Keratinocyte (primary cell): ENCODE measurements around the gene ZNRF4.

Source experiments
- EZH2 ChIP-seq: IDR thresholded peaks from one replicate; pipeline ENCODE4 v1.6.1; 2012; ENCODE audit warnings: inconsistent platforms, mild to moderate bottlenecking, low read length, moderate library complexity
- TF ChIP-seq, protein P1 (sequence below), 3 experiments: IDR thresholded peaks in 1 of 3; conservative IDR thresholded peaks in 1 of 3; optimal IDR thresholded peaks in 1 of 3; 2 replicates in 2 of 3; 3 replicates in 1 of 3; pipeline versions ENCODE3 to v1.5.1; 2011; ENCODE audit warnings: low read length in 3 of 3, mild to moderate bottlenecking in 3 of 3, moderate library complexity in 2 of 3, control low read depth in 1 of 3, inconsistent platforms in 1 of 3; ENCODE audit not compliant: insufficient read depth in 2 of 3; ENCODE audit errors: extremely low read depth in 1 of 3

DNA sequence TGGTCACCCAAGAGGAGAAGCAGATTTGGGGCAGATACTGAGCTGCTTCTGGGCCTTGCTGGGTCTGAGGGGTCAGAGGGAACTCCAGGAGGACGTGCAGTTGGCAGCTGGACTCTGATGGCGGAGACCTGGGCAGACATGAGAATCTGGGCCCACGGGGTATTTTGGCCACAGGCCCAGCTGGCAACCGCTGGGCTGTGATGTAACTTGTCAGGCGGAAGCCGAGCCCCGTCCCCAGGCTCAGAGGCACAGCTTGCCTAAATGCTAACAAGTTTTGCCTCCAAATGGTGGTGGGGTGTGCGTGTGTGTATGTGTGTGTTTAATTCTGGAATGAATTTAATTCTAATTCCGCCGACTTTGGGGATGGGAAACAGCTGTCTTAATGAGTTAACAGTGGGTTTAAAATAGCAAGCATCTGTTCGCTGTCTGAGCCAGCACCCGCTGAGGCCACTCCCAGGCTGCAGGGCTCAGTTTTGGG, 11.6 kb downstream of the ZNRF4 start:
- TF ChIP-seq, protein P1, sequence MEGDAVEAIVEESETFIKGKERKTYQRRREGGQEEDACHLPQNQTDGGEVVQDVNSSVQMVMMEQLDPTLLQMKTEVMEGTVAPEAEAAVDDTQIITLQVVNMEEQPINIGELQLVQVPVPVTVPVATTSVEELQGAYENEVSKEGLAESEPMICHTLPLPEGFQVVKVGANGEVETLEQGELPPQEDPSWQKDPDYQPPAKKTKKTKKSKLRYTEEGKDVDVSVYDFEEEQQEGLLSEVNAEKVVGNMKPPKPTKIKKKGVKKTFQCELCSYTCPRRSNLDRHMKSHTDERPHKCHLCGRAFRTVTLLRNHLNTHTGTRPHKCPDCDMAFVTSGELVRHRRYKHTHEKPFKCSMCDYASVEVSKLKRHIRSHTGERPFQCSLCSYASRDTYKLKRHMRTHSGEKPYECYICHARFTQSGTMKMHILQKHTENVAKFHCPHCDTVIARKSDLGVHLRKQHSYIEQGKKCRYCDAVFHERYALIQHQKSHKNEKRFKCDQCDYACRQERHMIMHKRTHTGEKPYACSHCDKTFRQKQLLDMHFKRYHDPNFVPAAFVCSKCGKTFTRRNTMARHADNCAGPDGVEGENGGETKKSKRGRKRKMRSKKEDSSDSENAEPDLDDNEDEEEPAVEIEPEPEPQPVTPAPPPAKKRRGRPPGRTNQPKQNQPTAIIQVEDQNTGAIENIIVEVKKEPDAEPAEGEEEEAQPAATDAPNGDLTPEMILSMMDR (optimal IDR thresholded peaks at IDR 0.05 in 1 of 3, IDR thresholded peaks at IDR 0.05 in 1 of 3, conservative IDR thresholded peaks at IDR 0.05 in 1 of 3; ENCODE audit: extremely low read depth in 1 of 3, insufficient read depth in 2 of 3, low read length in 3 of 3) = no peak
- TF ChIP-seq EZH2 = no peak
